Cardiac muscle cell (in vitro differentiated cells and primary cell): ENCODE measurements around the gene CAMKMT. TPM values are rescaled to one million over a fixed set of nuclear protein-coding genes. Genes with fewer than 3 reads are reported as not detected.

Experiments used
- DNase-seq, 2 donors: peaks; one replicate each; pipeline versions ENCODE4 v3.0.0 to v3.0.0-alpha.2; 2010 to 2017; ENCODE audit warnings: low read depth in 1 of 2, low spot score in 1 of 2
- H3K27ac ChIP-seq: fragments of 200-600 bp; sonication (generic); 2 replicates; pipeline ENCODE4 v1.5.1; 2016
- H3K27me3 ChIP-seq: fragments of 200-600 bp; sonication (generic); 2 replicates; pipeline ENCODE4 v1.6.0; 2016; ENCODE audit warnings: control low read depth
- H3K36me3 ChIP-seq: fragments of 200-600 bp; sonication (generic); 2 replicates; pipeline ENCODE4 v1.5.1; 2016; ENCODE audit warnings: control low read depth
- H3K4me1 ChIP-seq: fragments of 200-600 bp; sonication (generic); 2 replicates; pipeline ENCODE4 v1.8.1; 2017; ENCODE audit warnings: low read depth, mild to moderate bottlenecking, mixed run types
- H3K4me3 ChIP-seq: fragments of 200-600 bp; sonication (generic); 2 replicates; pipeline ENCODE4 v1.5.1; 2016; ENCODE audit warnings: mild to moderate bottlenecking
- H3K9me3 ChIP-seq: fragments of 200-600 bp; sonication (generic); 2 replicates; pipeline ENCODE4 v1.5.1; 2017; ENCODE audit warnings: low read depth, mild to moderate bottlenecking, control low read depth
- polyA plus RNA-seq: library from polyadenylated mRNA; unstranded; fragments of >200 nt; fragmentation: Nextera tagmentation; extraction: Ambion mirVana; gene quantifications from 2 replicates; pipeline ENCODE4 v1.2.1, GENCODE V29; 2016
- total RNA-seq: library from RNA; depleted of rRNA; stranded (reverse); fragments of >200 nt; gene quantifications from 2 replicates; pipeline ENCODE4 v1.2.3, GENCODE V29; 2016
- TF ChIP-seq, protein P1 (sequence below): IDR thresholded peaks from 2 replicates; pipeline ENCODE4 v1.5.1; 2012; ENCODE audit warnings: low read depth, mild to moderate bottlenecking, low read length

Gene CAMKMT
- total and polyA plus RNA-seq, 2 experiments from 2014 or later: 16.9 to 20.6 TPM

DNA sequence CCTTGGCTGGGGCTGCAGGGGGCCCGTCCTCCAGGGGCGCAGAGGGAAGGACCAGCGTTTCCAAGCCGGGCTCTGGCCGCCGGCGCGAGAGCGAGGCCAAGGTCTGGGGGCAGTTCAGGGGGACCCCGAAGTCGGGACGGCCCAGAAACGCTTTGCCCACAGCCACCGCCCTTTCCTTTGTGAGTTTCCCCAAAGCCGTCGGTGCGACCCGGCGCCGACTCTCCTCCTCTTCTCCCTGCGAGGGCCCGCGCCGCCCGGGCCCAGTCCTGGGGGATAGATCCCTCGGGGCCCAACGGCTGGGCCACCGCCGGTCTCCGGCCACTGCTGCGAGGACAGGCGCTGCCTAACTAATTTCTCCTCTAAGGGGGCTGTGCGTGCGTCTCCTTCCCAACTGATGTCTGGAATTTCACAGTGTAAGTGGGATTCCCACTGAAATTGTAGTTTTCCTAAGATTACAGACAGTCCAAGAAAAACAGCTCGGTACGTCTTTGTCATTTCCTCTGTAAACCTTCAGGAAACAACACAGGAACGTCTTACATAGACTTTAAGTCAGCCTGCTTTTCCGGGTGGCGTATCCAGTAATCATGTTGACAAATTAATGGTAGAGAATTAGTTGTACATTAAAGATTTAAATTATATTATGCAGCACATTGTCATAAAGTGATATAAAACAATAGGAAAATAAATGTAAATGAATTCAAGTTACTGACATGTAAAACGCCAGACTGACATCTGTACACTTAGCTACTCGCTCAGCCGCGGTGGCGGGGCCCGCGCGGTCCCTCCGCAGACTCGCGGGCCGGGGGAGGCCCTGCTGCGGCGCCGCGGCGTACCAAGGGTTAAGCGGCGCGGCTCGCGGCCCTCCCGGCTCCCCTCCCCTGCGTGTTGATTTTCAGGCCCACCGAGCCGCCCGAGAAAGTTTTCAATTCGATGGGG lies 440.4 kb downstream of the CAMKMT start:
- no peak overlapping the region for H3K27ac ChIP-seq
- H3K27me3 ChIP-seq: peaks cover 100% of the 10 kb centered on the region
- TF ChIP-seq, protein P1, sequence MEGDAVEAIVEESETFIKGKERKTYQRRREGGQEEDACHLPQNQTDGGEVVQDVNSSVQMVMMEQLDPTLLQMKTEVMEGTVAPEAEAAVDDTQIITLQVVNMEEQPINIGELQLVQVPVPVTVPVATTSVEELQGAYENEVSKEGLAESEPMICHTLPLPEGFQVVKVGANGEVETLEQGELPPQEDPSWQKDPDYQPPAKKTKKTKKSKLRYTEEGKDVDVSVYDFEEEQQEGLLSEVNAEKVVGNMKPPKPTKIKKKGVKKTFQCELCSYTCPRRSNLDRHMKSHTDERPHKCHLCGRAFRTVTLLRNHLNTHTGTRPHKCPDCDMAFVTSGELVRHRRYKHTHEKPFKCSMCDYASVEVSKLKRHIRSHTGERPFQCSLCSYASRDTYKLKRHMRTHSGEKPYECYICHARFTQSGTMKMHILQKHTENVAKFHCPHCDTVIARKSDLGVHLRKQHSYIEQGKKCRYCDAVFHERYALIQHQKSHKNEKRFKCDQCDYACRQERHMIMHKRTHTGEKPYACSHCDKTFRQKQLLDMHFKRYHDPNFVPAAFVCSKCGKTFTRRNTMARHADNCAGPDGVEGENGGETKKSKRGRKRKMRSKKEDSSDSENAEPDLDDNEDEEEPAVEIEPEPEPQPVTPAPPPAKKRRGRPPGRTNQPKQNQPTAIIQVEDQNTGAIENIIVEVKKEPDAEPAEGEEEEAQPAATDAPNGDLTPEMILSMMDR: no peak
- H3K9me3 ChIP-seq: no peaks in the 10 kb centered on the region
- peak in 1 of 2 donors; percentile 5 for DNase-seq
- no peaks in the 10 kb centered on the region for H3K4me1 ChIP-seq
- peak overlapping the region; percentile 20 for H3K4me3 ChIP-seq
- H3K36me3 ChIP-seq: no peaks in the 10 kb centered on the region

DNA sequence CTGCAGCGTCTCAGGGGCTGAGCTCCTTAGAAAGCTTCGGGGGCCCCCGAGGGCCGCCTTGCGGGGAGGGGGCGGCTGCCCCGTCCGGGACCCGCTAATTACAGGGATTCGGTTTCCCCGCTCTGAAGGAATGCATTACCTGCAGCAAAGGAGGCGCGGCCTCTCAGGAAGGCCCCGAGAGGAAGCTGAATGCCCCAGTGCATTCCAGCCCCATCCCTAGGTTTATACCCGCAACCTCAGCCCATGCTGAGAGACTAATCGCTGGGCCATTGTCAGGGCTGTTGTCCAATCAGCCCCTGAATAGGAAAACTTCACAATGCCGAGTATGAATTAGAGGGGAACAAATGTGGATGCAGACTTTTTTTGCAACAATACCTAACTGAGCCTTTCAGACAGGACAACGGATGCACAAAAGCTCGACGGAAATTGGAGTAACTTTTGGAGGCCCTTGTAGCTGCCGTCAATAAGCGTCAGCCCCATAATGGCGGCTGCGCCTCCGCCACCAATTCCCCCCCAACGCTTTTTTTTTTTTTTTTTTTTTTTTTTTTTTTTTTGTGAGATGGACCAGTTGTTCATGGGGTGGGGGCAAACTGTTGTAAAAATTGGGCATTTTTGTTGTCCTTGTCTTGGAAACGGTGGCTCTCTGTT lies 441.2 kb downstream of the CAMKMT start:
- Histone ChIP-seq H3K36me3 (no peaks in the 10 kb centered on the region), H3K27me3 (peaks cover 100% of the 10 kb centered on the region), H3K27ac (no peak overlapping the region), H3K4me3 (peak overlapping the region; percentile 20), H3K9me3 (no peaks in the 10 kb centered on the region), H3K4me1 (no peaks in the 10 kb centered on the region)
- TF ChIP-seq, protein P1: no peak
- DNase-seq: peak in 1 of 2 donors; percentile 35

DNA sequence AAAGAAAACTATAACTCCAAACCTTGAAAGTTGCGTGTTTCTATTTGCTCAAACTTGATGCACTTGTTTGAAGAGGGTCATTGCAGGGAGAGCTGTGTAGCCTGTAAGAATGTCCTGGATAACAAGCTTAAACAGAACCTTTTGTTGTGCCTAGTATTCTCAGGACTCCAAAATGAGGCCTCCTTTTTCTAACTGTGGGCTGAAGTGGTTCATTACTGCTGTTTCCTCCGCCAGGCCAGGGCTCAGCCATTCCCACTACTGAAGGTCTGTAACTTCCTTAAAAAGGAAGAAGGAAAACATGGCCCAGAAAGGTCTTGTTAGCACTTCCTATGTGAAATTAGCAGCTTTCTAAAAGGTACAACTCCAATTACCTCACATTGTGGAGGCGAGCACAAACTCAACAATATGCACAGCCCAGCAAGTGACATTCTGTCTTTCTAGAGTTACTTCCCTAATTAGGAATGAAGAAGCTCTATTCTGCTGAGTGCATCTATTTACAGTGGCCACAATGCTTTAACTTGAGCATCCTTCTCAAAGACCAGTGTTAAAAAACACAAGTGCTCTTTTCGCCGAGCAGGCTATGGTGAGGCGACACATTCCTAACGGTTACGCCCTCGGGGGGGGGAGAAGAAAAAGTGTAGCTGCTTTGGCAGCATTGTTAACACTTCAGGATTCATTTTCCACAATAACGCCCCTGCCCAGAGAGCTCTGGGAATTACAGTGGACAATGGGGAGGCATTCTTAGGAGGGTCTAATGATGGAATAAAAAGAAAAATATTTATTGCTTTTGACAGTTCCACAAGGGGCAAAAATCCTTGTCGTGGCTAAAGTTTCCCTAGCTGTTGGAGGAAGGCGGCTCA lies 442.9 kb downstream of the CAMKMT start:
- H3K36me3 ChIP-seq: no peaks in the 10 kb centered on the region
- no peak overlapping the region for H3K4me3 ChIP-seq
- H3K9me3 ChIP-seq: no peaks in the 10 kb centered on the region
- TF ChIP-seq, protein P1: no peak
- peaks cover 100% of the 10 kb centered on the region for H3K27me3 ChIP-seq
- DNase-seq: no peak
- H3K4me1 ChIP-seq: no peaks in the 10 kb centered on the region
- no peak overlapping the region for H3K27ac ChIP-seq

DNA sequence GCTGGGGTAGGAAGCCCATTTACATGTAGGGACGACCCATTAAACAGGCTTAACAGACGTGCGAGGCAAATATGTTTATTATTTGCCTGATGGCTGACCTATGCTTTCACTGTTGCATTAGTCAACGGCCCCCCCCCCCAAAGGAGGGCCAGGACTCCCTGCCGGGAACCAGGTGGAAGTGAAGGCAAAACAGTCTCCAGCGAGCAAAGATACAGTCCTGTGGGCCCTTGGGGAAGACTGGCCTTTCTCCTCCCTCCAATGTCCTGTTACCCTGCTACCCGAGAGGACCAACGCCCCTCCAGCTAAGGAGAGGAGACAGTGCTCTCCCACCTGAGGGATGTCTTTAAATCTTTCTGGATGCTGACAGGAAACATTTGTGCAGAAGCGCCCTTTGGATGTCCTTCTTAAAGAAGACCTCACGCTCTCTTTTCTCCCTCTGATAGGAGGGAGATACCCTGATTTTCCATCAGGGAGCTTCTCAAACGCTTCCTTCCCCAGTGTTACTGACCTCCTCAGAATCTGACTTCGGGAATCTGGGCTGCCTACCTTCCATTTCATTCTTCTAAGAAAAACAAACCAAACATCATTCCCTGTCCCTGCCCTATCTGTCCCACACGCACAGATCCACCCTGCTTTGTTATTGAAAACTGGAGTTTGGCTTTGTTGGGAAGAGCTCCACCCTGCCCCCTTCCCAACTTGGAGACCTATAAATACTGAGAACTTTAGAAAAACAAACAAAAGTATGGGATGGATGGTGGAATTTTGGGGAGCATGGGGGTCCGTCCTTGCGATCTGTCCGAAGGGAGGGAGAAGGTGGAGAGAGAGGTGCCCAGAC lies 443.9 kb downstream of the CAMKMT start:
- TF ChIP-seq, protein P1: no peak
- H3K36me3 ChIP-seq: no peaks in the 10 kb centered on the region
- DNase-seq: no peak
- no peak overlapping the region for H3K27ac ChIP-seq
- no peak overlapping the region for H3K4me3 ChIP-seq
- H3K27me3 ChIP-seq: peaks cover 97% of the 10 kb centered on the region
- no peaks in the 10 kb centered on the region for H3K4me1 ChIP-seq
- H3K9me3 ChIP-seq: no peaks in the 10 kb centered on the region
